Activated CD8-positive, alpha-beta memory T cell treated with anti-CD3 and anti-CD28 coated beads for 48 hours (primary cell): ENCODE measurements around the gene DDX41.
"Not testable (repeated sequence)": the region's sequence is repeated elsewhere in the genome, so short reads cannot be mapped to it uniquely, and the experiment has no call there.

Experiments used
- DNase-seq, 3 experiments: peaks; one replicate each; pipeline ENCODE4 v3.0.0-alpha.2; 2020; ENCODE audit warnings: low read depth in 2 of 3, low spot score in 2 of 3

The DDX41 gene

DNA sequence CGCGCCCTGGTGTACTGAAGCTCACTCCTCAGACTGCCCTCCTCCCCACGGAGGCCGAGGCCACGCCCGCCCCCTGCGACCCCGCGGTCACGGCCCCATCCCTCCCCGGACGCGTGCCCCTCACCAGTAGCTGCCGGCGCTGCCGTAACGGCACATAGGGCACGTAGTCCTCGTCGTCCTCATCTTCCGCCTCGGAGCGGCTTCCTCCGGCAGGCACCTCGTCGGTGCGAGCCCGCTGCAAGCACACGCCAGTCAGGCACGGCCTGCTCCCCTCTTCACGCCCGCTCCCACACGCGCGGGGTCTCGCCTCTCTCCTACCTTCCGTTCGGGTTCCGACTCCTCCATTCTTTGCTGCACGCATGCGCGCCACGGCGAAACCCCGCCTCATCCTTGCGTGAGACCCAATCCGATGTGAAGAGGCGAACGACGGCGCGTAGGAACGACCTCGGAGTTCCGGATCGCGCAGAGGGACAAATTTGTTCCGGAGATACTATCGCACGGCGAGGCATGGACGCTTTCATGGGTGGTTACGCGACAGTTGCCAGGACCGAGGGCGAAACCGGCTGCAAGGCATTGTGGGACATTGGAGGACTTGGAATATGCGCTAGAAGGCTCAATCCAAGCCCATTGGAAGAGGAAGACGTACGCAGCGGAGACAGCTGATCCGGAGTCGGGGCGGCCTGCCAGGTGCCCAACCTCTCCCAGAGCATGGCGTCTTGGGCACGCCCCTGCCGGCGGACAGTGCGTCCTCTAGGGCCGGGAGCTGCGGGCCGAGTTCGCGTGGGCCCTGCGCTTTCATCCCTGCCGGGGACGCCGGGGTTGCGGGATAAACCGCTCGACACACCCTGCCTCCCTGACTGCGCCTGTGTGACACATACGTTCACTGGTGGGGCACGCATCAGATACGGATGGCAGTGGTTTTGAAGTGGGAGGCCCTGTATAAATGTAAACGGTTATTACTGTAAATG lies at the start of gene DDX41:
TSS of gene DDX41 (minus strand) at position 361 of the 968 bp plus-strand sequence. CDS start at position 345, 16 bp downstream.
- peak; percentile 78 to 92 (median 91) for DNase-seq

DNA sequence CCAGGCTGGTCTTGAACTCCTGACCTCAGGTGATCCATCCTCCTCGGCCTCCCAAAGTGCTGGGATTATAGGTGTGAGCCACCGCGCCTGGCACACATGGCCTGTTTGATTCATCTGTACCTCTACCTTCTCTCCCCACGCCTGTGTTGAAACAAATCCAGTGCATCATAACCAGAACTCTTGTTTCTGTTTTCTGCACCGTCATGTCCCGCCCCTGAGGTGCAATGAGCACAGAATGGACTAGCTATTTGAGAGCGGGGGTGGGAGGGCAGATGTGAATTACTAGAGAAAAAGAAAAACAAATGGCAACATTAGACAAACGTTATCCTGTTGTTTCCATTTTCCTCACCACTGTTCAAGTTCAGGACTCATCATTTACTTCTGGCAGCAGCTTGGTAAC lies 48.3 kb upstream of the DDX41 start:
- DNase-seq = no peak

DNA sequence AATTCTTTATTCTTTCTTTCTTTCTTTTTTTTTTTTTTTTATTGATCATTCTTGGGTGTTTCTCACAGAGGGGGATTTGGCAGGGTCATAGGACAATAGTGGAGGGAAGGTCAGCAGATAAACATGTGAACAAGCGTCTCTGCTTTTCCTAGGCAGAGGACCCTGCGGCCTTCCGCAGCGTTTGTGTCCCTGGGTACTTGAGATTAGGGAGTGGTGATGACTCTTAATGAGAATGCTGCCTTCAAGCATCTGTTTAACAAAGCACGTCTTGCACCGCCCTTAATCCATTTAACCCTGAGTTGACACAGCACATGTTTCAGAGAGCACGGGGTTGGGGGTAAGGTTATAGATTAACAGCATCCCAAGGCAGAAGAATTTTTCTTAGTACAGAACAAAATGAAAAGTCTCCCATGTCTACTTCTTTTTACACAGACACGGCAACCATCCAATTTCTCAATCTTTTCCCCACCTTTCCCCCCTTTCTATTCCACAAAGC lies 42.7 kb upstream of the DDX41 start:
- DNase-seq = not testable (repeated sequence)

DNA sequence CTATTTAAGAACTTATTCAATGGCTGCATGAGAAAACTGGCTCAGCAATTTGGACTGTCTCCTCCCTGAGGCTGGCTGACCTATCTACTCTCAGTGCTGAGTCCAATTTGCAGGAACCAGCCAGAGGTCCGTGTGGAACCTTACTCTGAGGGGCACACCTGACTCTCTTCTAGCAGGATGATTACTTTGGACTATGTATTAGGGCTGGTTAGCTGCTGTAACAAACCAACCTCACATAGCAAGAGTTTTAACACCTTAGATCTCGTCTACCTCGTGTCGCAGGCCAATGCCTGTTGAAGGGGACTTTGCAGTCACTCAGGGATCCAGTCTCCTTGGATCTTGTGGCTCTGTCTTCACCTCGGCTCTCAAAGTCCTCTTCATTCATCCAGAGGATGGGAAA lies 41.0 kb upstream of the DDX41 start:
- DNase-seq = no peak

DNA sequence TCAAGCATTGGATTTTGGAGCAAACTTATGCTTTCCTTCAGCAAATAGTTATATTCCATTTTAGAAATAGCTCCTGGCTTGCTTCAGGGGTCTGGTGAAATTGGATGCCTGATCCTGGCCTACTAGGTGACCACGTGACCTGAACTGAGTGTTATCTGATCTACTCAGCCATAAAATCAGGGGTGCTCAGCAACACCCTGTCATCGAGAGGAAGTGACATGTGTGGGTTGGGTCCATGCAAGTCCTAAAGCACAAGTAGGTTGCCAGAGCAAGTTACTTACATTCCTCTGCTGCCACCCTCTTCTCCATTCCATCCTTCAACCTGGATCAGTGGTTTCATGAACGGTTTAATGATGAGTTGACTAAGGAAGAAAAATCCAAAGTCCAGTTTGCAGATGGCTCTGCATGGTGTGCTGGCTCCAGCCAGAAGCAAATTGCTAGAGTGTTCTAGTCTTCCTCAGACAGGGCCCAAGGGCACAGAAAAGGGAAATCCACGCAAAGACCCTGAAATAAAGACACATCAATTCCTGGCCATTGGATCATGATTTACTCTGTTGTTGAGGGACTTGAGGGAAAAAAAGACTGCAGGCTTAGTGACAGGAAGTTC lies 40.4 kb upstream of the DDX41 start:
- no peak for DNase-seq

DNA sequence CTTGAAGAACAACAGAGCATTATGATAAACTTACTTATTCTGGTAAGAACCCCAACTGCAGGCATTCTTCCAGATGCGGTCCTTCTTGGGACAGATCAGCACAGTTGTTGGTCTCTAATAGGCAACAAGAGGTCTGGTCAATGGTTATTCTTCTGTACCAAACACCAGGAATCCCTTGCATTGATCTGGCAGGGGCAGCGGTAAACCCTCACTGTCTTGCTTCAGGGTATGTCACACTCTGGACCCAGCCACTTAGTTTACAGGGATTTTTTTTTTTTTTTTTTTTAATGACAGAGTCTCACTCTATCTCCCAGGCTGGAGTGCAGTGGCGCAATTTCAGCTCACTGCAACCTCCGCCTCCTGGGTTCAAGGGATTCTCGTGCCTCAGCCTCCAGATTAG lies 38.9 kb upstream of the DDX41 start:
- no peak for DNase-seq

DNA sequence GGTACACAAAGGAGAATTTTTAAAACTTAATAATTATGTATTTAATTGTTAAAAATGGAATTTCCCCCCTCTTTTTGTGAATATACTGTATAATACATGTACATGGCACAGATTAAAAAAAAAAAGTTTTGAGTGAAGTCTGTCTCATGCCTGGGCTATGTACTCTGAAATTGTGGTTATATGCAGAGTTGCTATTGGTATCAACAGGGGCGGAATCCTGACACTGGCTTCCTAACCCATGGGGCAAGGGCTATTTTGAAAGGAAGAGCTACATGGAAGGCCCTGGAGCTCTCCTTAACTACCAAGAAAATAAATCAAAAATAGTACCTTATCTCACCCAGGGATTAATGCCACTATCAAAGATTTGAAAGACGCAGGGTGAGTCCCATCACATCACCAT lies 38.5 kb upstream of the DDX41 start:
- no peak for DNase-seq

DNA sequence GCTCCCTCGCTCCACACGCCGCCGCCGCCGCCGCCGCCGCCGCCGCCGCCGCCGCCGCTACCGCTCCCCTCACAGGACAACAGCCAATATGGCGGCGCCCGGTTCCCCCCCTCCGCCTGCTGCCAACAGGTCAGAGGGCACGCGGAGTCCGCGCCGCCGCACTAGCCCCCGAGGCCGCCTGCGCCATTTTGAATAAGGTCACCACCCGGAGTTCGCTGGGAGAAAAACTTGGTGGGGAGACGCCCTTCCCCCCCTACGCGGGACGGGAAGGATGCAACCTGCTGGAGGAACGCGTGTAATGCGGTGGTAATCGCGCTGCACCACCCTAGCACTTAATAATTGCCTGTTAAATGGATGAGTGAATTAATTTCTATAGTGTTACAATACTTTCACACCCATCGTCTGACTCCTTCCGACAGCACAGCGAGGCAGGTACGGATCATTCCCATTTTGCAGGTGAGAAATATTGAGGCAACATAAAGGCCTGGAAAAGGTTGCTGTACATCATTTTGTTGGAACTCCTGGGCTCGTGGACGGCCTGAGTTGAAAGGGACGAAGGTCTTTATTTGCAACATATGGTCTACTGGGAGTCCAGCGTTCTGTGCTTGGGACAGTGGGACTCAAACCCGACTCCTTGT lies 37.8 kb upstream of the DDX41 start, which contains the start of gene FAM193B:
TSS of gene FAM193B (minus strand) at position 90 of the 638 bp plus-strand sequence. CDS start 105 bp downstream, outside the sequence.
- DNase-seq = peak; percentile 81 to 91 (median 90)

DNA sequence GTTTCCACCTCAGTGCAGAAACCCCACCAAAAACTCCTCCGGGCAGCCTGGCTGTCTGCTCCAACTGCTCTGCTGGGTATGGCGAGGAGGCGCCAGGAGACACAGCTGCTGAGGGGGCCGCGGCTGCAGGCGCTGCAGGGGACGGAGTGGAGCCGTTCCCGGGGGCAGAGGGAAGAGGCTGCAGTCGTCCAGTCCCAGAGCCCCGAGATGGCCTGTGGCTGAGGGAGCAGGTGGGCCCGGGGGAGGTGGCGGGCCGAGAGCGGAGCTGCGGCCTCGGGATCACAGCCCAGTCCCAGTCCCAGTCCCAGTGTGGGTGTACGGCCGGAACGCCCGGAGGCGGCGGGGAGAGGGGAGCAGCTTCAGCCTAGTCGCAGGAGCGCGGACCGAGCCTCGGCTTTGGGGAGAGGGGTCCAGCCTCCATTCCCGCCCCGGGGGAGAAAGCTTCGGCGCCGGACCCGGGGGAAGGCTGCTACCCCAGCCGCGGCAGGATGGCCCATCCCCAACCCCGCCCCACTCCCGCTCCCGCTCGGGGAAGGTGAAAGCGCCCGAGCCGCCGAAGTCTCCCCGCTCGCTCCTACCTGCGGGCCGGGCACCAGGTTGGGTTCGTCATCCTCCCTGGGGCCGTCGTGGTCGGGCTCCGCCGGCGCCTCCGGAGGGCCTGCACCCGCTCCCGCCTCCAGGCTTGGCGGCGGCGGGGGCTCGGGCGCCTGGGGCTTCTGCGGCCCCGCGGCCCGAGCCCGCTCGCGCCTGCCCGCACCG lies 37.1 kb upstream of the DDX41 start:
- DNase-seq = peak in 2 of 3 experiments; percentile 8 to 29

DNA sequence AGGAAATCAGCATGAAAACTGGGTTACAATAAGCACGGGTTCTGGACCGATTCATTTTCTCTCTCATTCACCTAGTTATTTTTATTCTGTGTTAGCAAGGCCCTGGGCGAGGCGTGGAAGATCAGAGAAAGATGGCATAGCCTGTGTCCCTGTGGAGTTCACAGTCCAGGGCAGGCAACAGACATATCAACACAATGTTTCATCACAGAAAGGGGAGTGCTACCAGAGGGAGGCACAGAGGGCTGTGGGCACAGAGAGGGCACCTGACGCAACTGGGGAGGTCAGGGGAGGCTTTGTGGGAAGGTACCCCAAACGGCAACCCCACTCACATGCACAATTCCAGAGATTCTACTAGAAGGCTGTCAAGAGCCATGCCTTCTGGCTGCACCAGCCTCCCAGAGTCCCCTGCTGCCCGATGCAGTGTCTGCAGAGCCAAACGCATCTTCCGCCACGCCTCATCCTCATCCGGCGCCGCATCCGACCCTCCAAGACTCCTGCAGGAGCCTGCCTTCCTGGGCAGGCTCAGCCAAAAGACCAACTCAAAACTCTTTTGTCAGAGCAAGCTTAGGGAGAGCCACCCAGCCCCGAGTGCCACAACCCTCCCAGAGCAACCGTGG lies 36.2 kb upstream of the DDX41 start:
- no peak for DNase-seq

DNA sequence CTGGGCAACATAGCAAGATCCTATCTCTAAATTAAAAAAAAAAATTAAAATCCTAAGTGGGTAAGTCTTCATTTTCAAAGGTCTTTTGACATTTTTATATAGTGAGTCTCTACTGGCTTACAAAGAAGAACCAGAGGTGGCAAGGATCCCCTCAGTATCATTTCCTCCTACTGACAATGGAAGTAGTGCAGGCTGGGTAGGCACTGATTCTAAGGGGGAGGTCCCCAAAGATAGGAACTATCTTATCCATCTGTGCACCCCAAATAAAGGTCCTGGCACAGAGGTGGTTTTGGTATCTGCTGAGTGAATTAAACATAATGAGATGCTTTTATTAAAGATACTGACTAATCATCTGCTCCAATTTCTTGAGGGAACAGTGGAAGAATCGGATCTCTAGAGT lies 33.4 kb upstream of the DDX41 start:
- no peak for DNase-seq

DNA sequence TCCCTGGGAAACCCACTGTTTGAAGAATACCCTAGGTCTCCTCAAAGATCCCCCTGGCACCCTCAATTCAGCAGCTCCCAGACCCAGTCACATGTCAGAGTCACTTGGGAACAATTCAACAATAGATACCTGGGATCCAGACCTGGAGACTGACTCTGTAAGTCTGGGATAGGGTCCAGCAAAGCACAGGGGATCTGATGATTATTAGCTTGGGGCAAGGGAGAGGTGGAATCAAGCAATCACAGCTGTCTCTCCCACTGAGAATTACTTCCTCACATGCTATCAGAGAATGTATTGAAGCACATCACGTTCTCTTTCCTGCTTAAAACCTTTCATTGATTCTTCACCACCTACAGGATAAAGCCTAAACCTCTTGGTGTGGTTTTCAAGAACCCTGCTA lies 31.7 kb upstream of the DDX41 start:
- no peak for DNase-seq

DNA sequence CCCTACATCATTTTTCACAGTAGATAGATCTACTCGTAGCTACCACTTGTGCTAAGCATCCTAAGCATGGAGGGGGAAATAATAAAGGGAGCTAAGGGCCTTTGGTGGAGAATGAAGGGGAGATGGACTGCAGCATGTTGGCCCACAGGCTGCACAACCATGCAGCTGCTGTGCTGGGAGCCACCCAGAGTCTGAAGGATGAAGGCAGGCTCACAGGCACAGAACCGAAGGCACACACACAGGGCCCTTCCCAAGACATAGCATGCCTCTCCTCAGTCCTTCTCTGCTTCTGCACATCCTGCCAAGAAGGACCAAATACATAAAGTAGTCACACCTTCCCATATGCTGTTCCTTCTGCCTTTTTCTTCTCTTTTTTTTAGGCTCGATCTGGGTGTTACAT lies 31.0 kb upstream of the DDX41 start:
- DNase-seq = no peak

DNA sequence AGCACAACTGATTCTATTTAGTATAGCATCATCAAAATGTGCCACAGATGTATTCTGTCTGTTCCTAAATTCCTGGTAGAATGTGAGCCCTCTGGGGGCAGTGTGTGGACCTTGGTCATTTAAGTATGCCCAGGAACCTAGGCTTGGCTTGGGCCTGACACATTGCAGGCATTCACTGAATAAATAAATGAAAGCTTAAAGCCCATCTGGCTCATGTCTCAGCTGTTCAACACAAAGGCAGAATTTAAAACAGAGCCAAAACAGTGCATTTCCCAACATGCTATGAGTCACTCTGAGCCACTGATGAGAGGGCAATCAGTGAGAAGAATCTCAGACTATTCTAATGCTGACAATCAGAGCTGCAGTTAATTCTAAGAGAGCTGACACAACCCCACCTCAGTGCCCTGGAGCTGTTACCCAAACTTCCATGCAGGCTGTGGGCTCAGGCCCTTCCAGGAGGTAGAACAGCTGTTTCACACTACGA lies 29.5 kb upstream of the DDX41 start:
- DNase-seq = no peak

DNA sequence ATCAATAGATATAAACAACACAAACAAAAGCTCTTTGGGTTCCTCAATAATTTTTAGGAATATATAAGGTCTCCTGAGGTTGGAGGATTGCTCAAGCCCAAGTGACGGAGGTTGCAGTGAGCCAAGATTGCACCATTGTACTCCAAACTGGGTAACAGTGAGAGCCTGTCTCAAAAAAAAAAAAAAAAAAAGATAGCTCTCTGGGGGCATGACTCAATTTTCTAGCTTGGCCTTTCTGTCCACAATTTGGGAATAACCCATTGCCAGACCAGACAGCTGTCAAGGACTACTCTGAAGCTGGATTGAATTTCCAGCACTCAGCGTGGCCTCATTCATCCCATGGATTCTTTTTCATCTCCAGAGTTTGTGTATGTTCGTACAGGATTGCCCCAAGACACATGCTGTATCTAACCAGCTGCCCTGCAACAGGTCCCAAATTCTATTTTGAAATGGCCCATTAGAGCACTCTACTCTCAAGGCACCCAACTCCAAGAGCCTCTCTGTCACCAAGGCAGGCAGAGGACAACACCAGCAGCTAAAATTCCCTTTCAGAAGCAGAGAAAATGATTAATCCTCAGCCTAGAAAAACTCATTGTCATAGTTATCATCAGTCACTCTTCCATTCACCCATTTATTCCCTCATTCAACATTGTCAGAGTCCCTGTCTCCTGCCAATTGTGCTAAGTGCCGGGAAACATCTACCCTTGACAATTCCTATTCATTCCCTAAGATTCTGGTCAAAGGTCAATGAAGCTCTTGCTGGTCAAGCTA lies 28.9 kb upstream of the DDX41 start:
- no peak for DNase-seq

DNA sequence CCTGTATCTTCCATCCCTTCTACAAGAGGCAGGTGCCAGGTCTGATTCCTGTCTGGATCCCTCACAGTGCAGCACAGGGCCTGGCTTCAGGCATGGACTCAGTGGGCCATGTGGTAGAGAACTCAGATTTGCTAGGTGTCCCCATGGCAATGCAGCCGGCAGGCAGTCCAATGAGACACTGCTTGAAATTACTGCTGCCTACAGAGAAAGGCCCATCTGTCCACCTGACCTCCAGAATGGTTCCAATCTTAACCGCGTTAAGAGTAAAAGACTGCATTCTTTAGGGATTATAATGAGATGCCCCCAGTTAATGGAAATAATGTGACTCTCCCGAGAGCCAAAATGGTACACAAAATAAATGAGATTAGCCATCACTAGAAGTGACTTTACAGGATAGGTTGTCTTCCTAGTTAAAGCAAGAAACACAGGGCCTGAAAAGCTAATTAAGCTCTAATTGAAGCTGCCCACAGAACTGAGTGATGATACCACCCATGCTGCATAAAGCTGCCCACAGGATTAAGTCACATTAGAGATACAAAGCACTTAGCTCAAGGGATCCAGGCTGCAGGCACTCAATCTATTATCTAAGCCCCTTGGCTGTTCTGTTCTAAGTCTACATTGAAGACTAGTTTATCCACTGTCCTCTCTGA lies 26.2 kb upstream of the DDX41 start:
- DNase-seq = no peak

DNA sequence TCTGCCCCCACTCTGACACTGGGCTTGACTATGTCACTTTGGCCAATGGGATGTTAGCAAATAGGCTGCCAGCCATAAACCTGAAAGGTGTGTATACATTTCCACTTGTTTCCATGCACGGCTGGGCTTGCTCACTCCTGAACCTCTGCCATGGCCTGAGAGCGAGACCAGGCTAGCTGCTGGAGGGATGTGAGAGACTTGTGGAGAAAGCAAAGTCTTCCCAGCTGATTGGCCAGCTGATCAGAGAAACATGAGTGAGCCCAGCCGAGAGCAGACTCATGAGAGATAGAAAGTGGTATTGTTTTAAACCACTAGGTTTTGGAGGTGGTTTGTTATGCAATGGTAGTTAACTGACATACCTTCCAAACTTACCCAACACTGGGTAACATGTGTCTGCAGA lies 23.7 kb upstream of the DDX41 start:
- no peak for DNase-seq

DNA sequence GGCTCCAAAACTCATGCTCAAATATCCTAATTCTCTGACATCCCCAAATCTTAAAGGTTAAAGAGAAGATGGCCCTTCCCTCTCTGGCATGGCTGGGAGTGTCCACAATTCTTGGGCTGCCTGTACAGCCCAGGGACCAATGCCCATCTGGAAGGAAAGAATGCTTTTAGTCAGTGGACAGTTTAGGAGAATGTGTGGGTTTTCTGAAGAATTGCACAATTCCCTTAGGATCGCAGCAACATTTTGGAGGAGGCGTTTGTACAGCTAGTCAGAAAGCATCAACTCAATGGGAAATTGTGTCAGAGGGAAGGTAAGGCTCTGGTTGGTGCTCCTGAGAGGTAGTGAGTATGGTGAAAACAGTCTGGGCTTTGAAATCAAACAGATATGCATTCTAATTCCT lies 22.6 kb upstream of the DDX41 start:
- DNase-seq = no peak

DNA sequence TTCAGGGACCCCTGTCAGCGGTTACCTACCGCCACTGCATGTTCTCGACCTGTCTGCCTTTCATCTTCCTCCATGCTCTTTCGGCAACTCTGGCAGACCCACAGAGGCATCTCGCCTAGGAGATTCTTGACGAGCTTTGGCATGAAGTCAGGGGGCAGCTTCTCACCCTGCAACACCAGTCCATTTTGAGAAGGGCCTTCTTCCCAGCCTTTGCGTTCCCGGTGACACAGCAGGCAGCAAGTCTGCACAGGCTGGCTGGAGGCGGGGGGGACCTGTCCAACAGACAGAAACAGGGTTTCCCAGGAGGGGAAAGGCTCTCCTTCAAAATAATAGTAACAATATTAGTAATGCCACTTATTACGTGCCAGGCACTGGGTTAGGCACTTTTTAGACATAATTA lies 22.1 kb upstream of the DDX41 start:
- no peak for DNase-seq
